GM19395 (cell line): ENCODE measurements around the gene GRPEL2.
"Not testable (repeated sequence)": the region's sequence is repeated elsewhere in the genome, so short reads cannot be mapped to it uniquely, and the experiment has no call there.

Experiments
- ATAC-seq: cut with Tn5 transposase; IDR thresholded peaks from one replicate; pipeline ENCODE4 v1.9.1; 2021; ENCODE audit warnings: mild to moderate bottlenecking, moderate library complexity; ENCODE audit not compliant: unreplicated experiment

Gene GRPEL2

DNA sequence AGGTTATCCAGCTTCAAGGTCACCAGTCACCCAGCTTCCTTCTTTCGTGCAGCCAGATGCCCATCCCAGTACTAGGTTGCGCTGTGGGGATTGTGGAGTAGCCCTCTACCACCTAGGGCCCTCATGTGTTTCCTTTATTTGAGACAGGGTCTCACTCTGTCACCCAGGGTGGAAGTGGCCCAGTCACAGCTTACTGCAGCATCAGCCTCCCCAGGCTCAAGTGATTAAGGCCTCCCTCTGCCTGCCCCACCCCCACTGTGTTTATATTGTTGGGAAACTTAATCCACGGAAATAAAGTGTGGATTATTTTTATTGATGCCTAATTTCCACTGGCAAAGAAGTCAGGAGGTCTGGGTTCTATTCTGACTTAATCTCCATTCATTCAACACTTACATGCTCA is 29.5 kb downstream of the GRPEL2 start:
- ATAC-seq: no peak

DNA sequence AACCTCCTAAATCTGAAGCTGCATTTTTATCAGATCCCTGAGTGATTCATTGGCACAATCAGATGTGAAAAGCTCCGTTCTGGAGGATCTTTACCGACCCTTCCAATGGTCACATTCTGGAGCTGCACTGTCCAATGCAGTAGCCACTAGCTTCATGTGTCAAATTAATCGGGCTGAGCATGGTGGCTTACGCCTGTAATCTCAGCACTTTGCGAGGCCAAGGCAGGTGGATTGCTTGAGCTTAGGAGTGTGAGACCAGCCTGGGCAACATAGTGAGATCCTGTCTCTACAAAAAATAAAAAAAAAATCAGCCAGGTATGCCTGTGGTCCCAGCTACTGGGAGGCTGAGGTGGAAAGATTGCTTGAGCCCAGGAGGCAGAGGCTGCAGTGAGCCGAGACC is 30.1 kb downstream of the GRPEL2 start:
- ATAC-seq: no peak

DNA sequence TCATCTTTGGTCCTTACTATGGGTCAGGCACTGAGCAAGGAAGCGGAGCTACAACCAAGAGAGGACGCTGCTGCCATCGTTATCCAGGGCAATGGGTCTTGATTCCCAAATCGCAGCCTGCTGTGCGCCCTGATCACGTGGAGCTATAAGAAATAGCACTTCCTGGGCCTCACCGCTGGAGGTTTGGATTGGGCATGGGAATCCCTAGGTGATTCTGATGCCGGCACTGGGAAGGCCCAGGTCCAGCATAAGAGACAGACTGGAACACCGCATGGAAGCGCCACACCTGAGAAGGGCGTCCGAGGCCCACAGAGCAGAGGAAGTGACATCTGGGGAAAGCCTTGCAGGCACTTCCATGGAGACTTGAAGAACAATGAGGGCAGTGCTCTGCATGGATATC is 30.8 kb downstream of the GRPEL2 start:
- no peak for ATAC-seq

DNA sequence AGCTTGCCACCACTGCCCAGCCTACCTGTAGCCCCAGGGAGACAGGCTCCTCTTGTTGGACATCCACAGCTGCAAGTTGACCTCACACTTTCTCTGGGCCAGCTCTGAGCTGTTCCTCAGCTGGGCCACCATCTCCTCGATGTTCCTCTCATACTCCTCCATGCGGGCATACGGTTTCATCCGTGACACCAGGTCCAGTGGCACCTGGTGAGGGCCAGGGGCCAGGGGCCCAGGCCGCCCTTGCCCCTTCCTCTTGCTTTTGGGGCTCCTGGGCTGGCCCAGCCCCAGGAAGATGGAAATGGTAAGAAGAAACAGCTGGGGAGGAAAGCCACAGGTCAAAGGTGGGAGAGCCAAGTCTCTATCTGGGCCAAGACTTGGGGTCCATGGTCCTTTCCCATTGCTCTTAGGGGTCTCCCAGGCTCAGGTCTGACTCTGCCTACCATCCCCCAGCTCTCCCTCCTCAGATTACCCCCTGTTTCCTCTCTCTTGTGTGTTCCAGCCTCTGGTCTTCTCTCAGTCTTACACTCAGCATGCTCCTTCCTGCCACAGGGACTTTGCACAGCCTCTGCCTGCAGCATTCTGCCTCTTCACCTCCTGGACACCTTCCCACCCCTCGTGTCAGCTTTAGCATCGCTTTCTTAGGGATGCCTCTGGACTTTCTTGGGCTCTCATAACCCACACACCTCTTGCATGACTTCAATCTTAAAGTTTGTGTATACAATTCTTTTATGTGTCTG is 31.6 kb downstream of the GRPEL2 start:
- ATAC-seq: no peak

DNA sequence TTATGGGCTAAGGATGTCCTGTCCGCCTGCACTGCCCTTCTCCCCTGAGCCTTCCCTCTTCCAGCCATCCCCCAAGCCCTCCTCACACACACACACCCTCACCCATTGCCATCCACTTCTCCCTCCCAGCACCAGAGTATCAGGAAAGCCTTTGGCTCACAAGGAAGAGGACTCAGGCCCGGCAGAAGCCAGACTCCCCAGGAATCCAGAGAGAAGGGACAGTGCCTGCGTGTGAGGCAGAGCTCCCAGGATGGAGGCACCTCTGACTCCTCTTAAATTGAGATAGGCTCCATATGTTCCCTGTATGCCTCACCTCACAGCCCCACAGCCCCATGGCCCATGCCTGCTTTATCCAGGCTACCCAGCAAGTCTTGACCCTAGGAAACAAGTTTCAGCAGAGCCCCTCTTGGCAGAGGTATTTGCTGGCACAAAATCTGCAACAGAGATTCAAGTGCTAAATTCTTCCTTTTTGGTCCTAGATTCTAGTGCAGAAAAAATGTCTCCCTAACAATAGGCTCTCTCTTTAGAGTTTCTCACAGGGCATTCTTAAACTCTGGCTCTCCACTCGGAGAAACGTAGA is 33.0 kb downstream of the GRPEL2 start:
- ATAC-seq: no peak

DNA sequence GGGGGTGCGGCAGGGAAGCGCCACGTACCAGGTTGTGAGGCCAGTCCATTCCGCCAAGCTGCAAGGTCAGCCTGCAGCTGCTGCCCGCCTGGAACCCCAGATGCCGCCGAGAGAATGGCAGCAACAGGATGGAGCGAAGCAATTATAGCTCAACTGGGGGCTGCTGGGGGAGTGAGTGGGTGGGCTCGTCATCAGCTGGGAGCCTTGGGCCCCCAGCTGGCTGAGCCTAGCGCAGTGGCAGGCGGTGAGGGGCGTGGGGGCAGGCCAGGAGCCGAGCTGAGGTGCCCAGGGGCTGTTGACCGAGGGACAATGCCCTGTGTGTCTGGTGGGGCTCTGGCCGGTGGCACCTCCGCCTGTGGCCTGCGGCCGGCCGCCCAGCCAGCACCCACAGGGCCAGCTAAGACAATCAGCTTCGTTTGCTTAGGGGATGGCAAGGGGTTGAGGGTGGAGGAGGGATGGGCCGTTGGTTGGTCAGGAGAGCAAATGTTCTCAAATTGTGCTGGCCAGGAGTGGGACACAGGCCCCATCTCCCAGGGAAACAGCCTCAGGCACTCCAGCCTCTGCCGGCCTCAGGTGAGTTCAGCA is 34.0 kb downstream of the GRPEL2 start, which contains the start of gene IL17B:
Gene IL17B (minus strand): TSS at position 116 of the 585 bp plus-strand sequence. CDS start 67 bp downstream, at position 49.
- ATAC-seq: no peak

DNA sequence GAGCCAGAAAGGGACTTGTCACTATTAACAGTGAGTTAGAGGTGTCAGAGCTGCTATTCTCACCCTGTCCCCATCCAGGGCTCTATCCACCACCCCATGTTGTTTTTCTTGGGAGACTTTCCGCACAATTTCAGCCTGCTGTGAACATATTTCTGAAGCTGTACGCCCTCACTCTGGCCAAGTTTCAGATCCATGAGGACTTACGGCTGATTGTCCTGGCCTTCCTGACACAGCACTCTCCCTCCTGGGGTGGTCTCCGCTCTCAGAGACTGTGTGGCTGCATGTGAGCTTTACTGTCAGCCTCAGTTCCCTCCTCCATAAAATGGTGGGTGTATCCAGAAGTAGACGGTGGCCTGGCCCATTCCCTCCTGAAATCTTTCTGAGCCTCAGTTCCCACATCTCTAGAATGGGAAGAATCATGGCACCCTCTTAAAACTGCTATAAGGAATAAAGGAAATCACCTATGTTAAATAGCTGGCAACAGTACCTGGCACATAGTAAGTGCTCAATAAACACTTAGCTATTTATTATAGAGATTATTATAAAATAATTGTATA is 34.6 kb downstream of the GRPEL2 start:
- no peak for ATAC-seq

DNA sequence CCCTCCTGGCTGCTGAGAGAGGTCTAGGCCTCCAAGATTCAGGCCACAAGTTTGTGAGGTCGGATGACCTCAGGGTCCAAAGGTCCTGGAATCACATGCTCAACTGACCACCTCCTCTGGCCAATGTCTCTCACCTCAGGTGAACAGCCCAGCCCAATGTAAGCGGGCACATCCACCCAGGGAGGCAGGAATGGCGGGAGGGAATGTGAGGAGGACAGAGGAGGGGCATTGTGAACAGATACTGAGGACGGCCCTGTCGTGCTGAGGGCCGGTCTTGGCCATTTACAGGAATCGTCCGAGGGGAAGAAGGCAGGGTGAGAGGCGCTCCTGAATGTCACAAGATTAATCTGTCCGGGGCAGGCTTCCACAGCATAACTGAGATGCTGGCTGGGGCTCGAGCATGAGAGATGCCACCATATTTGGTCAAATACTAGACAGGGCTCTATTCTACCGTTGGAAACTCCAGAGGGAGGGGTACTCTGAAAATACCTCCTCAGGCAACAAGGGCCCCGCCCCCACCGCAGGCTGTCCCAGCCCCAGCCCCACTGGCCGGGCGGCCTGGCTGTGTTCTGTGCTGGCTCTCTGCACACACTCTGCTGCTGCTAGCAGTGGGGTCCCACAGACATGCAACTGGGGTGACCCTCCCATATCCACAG is 35.3 kb downstream of the GRPEL2 start:
- ATAC-seq: no peak

DNA sequence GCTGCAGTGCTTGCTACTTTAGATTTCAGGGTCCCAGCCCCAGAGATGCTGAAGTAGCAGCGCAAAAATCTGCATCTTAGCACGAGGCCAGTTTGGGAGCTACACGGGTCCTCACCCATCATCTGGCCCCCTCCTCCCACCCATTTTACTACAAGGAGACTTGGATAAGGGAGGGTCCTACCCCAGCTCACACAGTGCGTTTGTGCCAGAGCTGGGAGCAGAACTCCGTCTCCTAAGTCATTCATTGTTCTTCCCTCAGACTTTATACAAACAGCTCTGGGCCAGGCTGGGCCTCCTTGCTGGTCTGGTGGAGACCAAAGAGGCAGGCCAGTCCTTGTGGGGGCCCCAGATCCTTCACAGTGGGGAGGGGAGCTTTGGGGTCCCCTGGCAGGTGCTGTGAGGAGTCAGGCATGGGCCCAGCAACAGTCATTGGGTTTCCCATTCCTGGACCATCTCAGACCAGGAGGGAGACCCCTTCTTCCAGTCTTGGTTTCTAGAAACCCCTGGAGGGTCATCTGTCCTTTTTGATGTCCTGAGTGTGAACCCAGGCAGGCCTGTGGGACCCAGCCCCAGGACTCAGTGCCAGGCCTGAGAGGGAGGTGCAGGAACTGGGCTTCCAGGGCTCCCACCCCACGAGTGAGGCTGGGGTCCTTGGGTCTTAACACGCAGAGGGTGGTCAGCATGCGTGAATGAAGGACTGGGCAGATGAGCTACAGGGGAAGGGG is 36.1 kb downstream of the GRPEL2 start:
- peak; percentile 43 for ATAC-seq

DNA sequence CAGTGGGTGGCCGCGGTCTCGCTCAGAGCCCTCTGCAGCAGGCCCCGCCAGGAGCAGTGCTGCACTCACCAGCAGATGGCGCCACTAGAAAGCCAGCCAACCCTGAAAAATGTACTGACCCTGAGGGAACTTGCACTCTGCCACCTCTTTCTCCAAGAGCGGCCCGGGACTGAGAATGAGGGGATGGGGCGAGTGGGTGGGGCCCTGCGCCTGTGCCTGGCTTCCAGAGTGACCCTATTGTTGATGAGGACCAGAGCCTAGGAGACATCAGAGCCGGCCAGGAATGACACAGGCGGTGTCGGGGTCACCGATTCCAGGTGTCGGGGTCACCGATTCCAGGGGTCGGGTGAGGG is 36.7 kb downstream of the GRPEL2 start:
- ATAC-seq: peak; percentile 78

DNA sequence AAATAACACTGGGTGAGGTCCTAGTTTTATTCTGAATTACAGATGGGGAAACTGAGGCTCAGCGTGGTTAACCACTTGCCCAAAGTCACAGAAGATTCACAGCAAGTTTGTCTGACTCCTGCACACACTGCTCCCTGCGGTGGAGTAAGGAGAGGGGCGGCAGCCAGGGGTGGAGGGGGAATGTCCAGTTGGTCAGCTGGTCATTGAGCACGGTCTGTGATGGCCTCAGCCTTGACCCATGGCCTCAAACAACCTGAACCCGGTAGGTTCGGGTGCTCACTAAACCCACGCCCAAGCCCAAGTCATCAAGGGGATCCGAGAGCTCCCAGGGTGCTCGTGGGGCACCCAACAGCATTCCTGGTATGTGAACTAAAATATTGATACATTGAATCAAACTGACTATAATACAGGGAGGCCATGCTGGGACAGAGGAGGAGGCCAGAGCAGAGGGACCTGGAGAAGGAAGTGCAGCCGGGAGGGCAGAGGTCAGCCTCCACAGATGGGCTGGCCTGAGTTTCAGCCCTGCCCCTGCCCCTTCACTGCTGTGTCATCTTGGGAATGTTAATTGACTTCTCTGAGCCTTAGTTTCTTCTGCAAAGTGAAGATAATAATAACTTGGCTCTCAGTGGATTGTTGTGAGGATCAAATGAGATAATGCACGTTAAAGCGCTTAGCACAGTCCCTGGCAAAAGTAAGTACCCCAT is 37.4 kb downstream of the GRPEL2 start:
- no peak for ATAC-seq

DNA sequence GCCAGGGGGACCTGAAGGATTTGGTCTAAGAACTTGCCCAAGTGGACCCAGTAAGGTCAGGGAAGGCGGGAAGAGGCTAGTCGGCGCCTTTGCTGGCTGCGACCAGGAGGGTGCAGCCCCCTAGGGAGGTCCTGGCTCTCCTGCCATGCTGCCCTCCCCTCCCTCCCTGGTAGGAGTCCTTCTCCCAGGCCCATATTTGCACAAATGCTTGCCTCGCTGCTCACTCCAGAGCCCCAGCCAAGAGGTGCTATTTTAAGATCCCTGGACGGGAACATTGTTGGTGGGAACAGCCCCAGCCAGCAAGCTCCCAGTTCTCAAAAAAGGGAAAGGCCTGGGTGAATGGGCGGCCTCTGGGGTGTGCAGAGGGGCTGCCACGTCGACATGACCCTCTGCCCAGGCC is 38.1 kb downstream of the GRPEL2 start:
- no peak for ATAC-seq

DNA sequence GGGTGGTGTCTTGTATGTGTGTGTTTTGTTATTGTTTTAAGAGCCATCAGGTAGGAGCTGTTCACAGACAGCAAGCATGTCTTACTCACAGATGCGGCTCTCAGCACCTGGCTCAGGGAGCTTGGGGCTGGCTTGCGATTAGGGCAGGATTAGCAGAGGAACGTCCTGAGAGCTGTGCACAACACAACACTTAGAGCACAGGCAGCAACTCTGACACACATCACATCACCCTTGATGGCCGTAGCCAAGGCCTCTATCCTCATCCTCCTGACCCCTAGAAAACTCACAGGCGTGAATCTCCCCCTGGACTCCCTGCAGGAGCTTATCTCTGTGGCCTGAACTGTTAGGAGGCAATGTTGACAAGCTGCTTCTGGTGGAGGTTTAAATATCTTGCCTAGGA is 40.9 kb downstream of the GRPEL2 start:
- ATAC-seq: no peak

DNA sequence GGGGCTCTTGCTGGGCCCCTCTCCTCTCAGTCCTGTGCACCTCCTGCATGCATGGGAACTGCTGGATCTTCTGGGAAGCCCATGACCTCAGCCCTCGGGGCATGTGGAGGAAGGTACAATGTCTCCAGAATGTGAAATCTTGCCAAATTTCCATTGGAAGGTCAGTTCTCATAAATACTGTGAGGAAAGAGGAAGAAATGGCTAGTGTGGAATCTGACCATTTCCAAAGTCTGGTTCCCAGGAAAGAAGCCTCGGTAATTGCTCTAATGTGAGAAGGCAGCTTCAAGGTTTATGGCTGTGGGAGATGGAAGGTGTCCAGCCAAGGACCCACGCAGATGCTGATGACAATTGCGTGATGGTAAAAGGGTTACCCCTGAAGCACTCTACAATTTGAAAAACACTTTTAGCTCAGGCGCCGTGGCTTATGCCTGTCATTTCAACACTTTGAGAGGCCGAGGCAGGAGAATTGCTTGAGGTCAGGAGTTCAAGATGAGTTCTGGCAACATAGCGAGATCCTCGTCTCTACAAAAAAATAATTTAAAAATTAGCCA is 41.9 kb downstream of the GRPEL2 start:
- ATAC-seq: no peak

DNA sequence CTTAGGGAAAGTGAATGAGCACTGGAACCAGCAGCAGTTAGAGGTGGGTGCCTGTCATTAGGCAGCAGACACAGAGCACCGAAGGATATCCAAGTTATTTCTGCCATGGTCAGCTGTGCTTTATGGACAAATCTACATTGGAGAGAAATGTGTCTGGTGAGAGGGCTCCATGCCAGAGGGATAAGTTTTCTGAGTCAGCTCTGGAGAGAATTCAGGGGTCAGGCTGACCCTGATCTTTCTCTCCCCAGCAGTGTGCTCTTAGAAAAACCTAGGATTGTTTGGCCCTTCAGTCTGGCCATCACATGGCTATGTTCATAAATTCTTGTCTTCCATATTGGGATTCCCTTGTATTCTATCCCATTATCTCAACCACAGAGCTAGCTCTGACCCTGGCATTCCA is 42.7 kb downstream of the GRPEL2 start:
- no peak for ATAC-seq

DNA sequence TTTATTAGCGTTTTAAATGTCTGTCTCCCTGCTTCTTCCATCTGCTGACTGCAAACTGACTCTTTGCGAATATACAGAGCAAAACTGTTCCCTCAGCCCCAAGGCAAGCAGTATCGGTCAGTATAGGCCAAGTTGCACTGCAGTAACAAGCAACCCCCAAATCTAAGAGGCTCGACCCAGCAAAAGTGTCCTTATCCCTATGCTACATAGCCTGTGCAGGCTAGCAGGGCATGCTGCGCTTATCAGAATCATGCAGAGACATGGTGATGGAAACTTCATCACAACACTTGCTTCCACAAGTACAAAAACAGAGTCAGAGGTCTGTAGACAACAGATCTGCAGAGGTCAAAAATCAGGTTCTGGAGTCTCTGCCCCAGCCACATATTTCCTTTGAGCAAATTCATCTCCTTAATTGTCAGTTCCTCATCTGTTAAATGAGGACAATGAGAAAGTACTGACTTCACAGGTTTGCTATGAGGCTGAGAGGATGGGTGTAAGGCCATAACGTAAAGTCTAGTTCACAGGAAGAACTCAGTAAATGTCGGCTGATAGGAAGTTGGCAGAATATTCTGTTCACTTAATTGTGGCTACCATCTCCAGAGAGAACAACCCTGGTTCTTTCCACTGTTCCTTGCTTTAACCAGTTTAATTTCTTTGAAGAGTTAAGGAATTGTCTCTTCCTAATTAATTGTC is 43.3 kb downstream of the GRPEL2 start:
- ATAC-seq: no peak

DNA sequence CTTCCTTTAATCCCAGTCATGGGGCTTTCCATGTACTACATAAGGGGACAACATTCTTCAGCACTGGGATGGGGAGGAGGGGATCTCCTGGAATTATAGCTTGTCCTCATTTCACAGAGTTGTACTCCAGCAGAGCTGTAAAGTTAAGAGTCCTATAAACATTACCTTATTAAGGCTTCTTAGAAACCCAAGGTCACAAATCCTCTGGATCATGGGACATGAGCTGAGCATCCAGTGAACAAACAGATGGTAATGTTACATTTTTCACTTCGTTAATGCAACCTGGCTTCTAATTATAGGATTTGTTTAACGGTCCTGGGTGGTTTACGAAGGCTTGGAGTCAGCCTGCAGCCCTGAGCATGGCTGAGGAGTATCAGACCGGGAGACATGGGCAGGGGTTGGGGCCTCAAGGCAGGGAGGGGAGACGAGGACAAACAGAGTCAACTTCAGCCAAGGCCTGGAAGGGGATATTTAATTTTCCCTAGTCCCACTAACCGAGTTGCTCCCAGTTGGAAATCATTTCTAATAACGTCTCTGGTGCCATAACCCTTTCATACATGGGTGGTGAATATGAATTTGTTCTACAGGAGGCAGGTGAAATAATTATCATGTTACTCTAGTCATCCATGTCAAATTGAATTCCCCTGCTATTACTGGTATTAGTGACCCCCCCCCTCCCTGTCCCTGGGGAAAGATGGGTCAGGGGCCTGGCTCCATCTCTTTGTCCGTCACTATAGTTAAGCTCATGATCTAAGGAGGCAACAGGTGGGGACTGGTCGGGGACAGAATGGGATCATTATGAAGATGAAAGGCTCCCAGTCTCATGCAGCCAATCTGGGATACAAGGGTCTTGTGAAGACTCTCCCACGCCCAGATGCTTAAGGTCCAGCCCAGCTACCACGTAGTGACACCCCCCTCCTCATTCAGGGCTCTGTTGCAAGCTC is 44.5 kb downstream of the GRPEL2 start:
- ATAC-seq: no peak

DNA sequence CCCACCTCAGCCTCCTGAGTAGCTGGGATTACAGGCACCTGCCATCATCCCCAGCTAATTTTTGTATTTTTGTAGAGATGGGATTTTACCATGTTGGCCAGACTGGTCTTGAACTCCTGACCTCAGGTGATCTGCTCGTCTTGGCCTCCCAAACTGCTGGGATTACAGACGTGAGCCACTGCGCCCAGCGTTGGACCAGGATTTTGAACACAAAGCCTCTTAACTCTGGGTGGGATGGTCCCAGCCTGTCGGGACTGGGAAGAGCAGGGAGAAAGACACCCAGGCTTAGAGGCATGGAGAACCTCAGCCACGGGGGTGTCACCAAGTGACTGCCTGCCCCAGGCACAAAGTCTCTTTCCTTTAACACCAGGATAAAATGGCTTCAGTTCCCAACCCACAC is 45.8 kb downstream of the GRPEL2 start:
- not testable (repeated sequence) for ATAC-seq
